ENCODE data around the gene XXYLT1. TPM values are rescaled to one million over a fixed set of nuclear protein-coding genes. Genes with fewer than 3 reads are reported as not detected.

XXYLT1 gene
- total RNA-seq, 1 donor from 2014 or later = 10.5 TPM

DNA sequence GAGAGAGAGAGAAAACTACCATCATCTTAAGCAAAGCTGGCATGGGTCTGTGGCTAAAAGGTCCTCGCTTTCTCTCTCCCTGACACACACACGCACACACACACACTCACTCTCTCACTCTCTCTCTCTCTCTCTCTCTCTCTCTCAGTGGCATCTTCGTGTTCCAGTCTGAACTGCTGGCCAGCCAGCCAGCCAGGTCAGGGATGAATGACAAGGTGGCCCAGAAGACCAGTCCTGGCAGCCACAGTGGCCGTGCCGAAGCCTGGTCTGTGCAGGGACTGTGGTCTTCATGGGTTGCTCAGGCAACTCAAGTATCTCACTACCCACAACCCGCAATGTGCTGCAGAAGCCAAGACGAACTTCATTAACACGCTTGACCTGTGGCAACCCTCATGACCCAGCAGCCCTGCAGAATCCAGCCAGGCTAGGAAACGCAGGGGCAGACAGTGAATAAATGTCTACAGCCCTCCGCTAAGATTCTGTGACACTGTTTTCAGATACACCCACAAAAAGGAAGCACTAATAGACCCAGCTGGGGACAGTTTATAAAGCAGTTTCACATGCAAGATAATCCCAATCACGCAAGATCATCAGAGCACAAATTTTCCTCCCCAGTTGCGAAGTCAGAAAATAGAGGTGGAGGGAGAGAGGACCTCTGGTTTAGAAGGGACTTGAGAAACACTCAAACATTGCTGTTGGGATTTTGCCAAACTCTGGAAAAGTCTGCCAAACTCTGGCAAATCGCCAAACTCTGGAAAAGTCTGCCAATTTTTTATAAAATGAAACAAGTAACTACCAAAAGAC is 66.4 kb downstream of the XXYLT1 start:
- TF ChIP-seq, protein P1, sequence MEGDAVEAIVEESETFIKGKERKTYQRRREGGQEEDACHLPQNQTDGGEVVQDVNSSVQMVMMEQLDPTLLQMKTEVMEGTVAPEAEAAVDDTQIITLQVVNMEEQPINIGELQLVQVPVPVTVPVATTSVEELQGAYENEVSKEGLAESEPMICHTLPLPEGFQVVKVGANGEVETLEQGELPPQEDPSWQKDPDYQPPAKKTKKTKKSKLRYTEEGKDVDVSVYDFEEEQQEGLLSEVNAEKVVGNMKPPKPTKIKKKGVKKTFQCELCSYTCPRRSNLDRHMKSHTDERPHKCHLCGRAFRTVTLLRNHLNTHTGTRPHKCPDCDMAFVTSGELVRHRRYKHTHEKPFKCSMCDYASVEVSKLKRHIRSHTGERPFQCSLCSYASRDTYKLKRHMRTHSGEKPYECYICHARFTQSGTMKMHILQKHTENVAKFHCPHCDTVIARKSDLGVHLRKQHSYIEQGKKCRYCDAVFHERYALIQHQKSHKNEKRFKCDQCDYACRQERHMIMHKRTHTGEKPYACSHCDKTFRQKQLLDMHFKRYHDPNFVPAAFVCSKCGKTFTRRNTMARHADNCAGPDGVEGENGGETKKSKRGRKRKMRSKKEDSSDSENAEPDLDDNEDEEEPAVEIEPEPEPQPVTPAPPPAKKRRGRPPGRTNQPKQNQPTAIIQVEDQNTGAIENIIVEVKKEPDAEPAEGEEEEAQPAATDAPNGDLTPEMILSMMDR (IDR thresholded peaks at IDR 0.05; ENCODE audit: insufficient read depth, low read length, severe bottlenecking) = no peak
- Histone ChIP-seq H3K4me3 (ENCODE audit: low read depth, low read length) (no peak overlapping the region), H3K27me3 (ENCODE audit: control insufficient read depth, insufficient read depth, low read length) (no peaks in the 10 kb centered on the region), H3K36me3 (ENCODE audit: control insufficient read depth, insufficient read depth, low read length) (no peaks in the 10 kb centered on the region)
- FAIRE-seq = no peak
- DNase-seq (ENCODE audit: low read depth) = no peak

DNA sequence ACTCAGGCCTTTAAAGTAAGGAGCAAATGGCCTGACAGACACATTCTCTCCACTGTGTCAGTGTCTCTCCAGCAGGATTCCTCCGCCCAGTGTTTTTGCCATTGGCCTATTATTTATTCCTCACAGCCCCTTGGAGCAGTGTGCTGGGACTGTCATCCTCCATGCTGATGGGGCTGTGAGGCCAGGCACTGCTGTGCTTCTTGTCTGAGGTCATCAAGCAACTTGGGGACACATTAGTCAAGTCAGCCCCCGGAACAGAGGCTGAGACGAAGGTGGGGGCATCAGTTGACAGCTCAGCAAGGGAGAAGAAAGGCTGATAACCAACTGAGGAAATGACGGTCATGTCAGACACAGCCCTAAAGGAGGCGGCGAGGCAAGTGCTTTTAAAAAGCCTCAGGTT is 67.4 kb downstream of the XXYLT1 start:
- H3K36me3 ChIP-seq (ENCODE audit: control insufficient read depth, insufficient read depth, low read length) = no peaks in the 10 kb centered on the region
- DNase-seq (ENCODE audit: low read depth) (no peak), FAIRE-seq (no peak)
- H3K4me3 ChIP-seq (ENCODE audit: low read depth, low read length) = no peak overlapping the region
- no peaks in the 10 kb centered on the region for H3K27me3 ChIP-seq (ENCODE audit: control insufficient read depth, insufficient read depth, low read length)
- TF ChIP-seq, protein P1 (IDR thresholded peaks at IDR 0.05; ENCODE audit: insufficient read depth, low read length, severe bottlenecking) = no peak

DNA sequence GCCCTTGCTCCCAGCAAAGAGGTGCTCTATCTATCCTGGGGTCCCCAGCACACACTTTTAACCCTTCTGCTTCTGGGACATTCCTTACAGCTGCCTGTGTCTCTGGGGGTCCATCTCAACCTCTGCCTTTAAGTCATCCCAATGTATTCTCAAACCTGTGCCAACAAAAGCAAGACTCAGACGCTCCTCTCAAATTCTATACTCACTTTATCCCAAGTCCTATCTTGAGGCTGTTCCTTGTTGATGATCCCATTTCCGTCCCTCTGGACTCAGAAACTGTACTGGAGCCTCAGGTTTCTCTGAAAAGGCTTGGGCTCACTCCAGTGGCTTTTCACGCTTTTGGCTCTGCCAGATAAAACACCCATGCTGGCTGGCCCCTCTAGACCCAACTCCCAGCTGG is 69.7 kb downstream of the XXYLT1 start:
- Histone ChIP-seq H3K36me3 (ENCODE audit: control insufficient read depth, insufficient read depth, low read length) (no peaks in the 10 kb centered on the region), H3K27me3 (ENCODE audit: control insufficient read depth, insufficient read depth, low read length) (no peaks in the 10 kb centered on the region), H3K4me3 (ENCODE audit: low read depth, low read length) (no peak overlapping the region)
- DNase-seq (ENCODE audit: low read depth) (no peak), FAIRE-seq (no peak)
- TF ChIP-seq, protein P1 (IDR thresholded peaks at IDR 0.05; ENCODE audit: insufficient read depth, low read length, severe bottlenecking) = no peak

DNA sequence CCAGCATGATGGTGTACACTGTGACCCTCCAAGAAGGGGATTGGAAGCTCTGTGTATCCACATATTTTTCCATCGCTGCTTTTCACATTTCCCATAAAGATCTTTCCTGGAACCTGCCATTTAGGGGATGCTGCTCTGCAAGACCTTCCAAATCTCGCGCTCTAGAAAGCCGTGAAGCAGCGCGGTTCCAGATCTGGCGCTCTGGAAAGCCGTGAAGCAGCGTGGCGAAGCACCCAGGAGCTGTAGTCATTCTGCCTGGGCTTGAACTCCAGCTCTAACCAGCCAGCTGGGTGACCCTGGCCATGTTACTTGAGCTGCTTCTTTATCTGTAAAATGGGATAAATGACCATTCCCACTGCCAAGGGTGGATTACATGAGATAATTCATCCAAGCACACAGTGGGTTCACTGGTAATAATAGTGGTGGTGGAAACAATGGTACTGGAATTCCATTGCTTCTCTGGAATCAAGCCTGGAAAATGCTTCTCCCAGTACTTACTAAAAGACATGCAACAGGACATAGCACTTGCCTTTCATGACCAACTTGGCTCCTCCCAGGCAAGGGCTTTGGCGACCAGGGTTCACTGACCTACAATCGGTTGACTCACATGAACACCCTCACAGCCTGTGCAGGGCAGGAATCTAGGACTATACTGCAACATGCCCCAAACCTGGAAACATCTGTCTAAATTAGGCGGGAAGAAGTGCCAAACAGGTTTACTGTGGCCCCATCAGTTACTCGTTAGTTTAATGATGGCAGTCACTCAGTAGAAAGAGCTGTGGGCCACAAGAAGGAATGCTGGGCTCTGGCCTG is 70.7 kb downstream of the XXYLT1 start:
- no peaks in the 10 kb centered on the region for H3K27me3 ChIP-seq (ENCODE audit: control insufficient read depth, insufficient read depth, low read length)
- no peak for FAIRE-seq
- no peak for DNase-seq (ENCODE audit: low read depth)
- H3K36me3 ChIP-seq (ENCODE audit: control insufficient read depth, insufficient read depth, low read length) = no peaks in the 10 kb centered on the region
- TF ChIP-seq, protein P1 (IDR thresholded peaks at IDR 0.05; ENCODE audit: insufficient read depth, low read length, severe bottlenecking) = no peak
- H3K4me3 ChIP-seq (ENCODE audit: low read depth, low read length) = no peak overlapping the region

DNA sequence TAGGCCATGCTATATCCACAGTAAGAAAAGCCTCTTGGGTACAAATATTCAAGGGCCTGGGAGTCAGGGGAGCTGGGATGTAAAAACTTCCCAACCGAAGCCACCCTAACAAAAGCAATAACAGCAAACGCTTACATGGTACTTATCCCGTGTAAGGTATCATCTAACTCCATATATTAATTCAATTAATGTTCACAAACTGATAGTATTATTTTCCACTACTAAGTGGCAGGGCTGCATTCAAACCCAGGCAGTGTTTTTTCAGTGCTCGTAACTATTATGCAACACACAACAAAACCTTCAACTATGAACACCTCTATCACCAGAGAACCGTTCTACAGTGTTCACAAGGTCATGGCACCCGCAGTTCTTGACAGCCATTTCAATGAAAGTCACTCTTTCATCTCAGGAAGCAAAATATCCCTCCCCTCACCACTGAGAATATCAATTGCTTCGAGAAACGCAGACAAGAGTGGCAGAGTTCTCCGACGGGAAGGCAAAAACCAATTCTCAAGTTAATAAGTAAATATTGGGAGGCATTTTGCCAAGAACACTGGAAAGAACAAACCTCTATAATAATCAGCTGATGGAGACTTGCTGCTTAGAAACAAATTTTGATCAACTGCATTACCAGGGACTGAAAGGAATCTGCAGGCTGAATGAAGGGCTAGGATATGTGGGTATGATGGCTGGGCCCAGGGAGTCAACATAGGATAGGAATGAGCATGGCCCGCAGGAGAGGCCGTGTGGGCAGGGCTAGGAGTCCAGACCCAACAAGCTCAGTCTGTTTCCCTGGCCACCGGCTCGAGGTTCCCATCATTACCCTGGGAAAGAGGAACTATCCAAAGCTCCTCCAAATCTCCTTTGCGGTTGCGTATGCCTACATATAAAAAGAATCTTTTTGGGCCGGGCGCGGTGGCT is 72.3 kb downstream of the XXYLT1 start:
- H3K4me3 ChIP-seq (ENCODE audit: low read depth, low read length) = no peak overlapping the region
- no peaks in the 10 kb centered on the region for H3K36me3 ChIP-seq (ENCODE audit: control insufficient read depth, insufficient read depth, low read length)
- DNase-seq (ENCODE audit: low read depth) = no peak
- no peaks in the 10 kb centered on the region for H3K27me3 ChIP-seq (ENCODE audit: control insufficient read depth, insufficient read depth, low read length)
- TF ChIP-seq, protein P1 (IDR thresholded peaks at IDR 0.05; ENCODE audit: insufficient read depth, low read length, severe bottlenecking) = no peak
- no peak for FAIRE-seq
